ENCODE data around the gene DSCAML1. TPM values are rescaled to one million over a fixed set of nuclear protein-coding genes. Genes with fewer than 3 reads are reported as not detected.

DSCAML1 gene
- total and polyA plus RNA-seq, 2 of the 8 experiments (the other 6 are each of a cell fraction or from before 2014, with no cell fraction given), result 0.19 to 0.24 TPM

DNA sequence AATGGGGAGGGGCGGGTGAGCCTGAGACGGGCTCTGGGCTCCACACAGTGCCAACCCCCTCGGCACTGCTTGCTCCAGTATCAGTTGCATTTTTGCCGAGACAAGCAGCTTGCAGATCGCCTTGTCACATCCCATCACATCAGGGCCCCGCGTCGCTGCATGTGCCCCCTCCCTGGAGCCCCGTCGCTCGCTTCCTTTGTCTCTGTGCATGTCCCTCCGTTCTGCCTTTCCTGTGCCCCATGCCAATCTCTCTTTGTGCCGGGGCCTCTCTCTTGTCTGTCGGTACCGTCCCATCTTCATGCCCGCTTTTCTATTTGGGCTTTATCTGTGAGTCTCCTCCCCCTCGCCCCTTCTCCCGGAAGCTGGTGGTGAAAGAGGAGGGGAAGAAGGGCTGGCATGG, 267.2 kb downstream of the DSCAML1 start:
- Histone ChIP-seq H2AK5ac (ENCODE audit: low read depth, low read length) (no peak overlapping the region), H3K4me1 (replicated peaks in 1 of 4; ENCODE audit: control insufficient read depth in 3 of 4, insufficient read depth in 4 of 4, low read length in 3 of 4) (peaks cover 0 to 8% (median 4%) of the 10 kb centered on the region in 4 experiments; a peak in 6 of 7 replicates), H3K23me2 (ENCODE audit: low read depth, low read length) (no peaks in the 10 kb centered on the region), H4K8ac (ENCODE audit: extremely low read depth, insufficient read depth, low read length) (no peak overlapping the region), H3K79me1 (ENCODE audit: low read depth, low read length) (no peaks in the 10 kb centered on the region), H2BK5ac (ENCODE audit: low read depth, low read length) (no peak overlapping the region), H2BK20ac (ENCODE audit: low read length) (no peak overlapping the region), H3K14ac (ENCODE audit: insufficient read length) (no peak overlapping the region), H3K79me2 (ENCODE audit: control insufficient read depth in 1 of 2, insufficient read depth in 2 of 2, low read length in 2 of 2) (no peaks in the 10 kb centered on the region), H3K56ac (replicated peaks; ENCODE audit: insufficient read length, low read depth, low read length) (no peak overlapping the region), H4K20me1 (replicated peaks in 1 of 2; ENCODE audit: control insufficient read depth in 1 of 2, insufficient read depth in 2 of 2, low read length in 2 of 2) (no peaks in the 10 kb centered on the region), H3K4me3 (ENCODE audit: extremely low read depth in 1 of 4, insufficient read depth in 2 of 4, low read depth in 3 of 4, low read length in 4 of 4) (no peak overlapping the region), H3K27ac (ENCODE audit: low read depth, low read length) (no peak overlapping the region), H3K4me2 (ENCODE audit: insufficient read depth in 1 of 2, low read depth in 2 of 2, low read length in 2 of 2) (no peak overlapping the region), H4K91ac (replicated peaks; ENCODE audit: insufficient read length, low read length) (no peak overlapping the region), H2AFZ (ENCODE audit: low read length) (0 out of 2 replicates have a peak overlapping the region, but pooled peaks have one; percentile 5), H3K18ac (ENCODE audit: extremely low read depth, low read length) (no peak overlapping the region), H3K23ac (ENCODE audit: insufficient read length) (no peak overlapping the region), H3K9ac (replicated peaks in 1 of 4; ENCODE audit: extremely low read depth in 1 of 4, low read depth in 3 of 4, low read length in 3 of 4) (no peak overlapping the region), H2BK120ac (replicated peaks; ENCODE audit: low read depth, low read length) (no peak overlapping the region), H4K5ac (ENCODE audit: insufficient read length, low read depth, low read length) (no peak overlapping the region), H3K27me3 (replicated peaks in 1 of 4; ENCODE audit: control insufficient read depth in 3 of 4, extremely low read depth in 1 of 4, insufficient read depth in 3 of 4, low read length in 3 of 4) (no peaks in the 10 kb centered on the region), H3K4ac (replicated peaks; ENCODE audit: insufficient read length, low read depth, low read length) (no peak overlapping the region), H2BK15ac (ENCODE audit: low read length) (no peak overlapping the region), H3K9me3 (ENCODE audit: insufficient read depth in 2 of 2, low read depth in 1 of 2, low read length in 1 of 2) (no peaks in the 10 kb centered on the region), H2BK12ac (ENCODE audit: low read depth, low read length) (no peak overlapping the region), H3K36me3 (ENCODE audit: control insufficient read depth in 2 of 4, insufficient read depth in 4 of 4, low read length in 3 of 4) (no peaks in the 10 kb centered on the region)
- POLR2A ChIA-PET (ENCODE audit: partially characterized antibody), result interaction anchor here (1.5 kb wide), 1 partner anchor 36 kb away, joined by 3 read pairs; no protein-coding TSS in a partner anchor
- no peak for DNase-seq (ENCODE audit: low read depth in 1 of 2, low spot score in 2 of 2)
- FAIRE-seq, result no peak
- 87% methylated on average over 18 of the region's 18 CpGs; no CpG with 5 or more reads in 1 of the 2 experiments for WGBS, 2 experiments (ENCODE audit: extremely low coverage in 1 of 2, insufficient coverage in 1 of 2, insufficient read length in 1 of 2, insufficient replicate concordance in 2 of 2, low coverage in 1 of 2, low lambda C conversion rate in 2 of 2, missing lambda C conversion rate in 1 of 2)
- CTCF ChIA-PET (ENCODE audit: partially characterized antibody), result interaction anchor here (0.6 to 2.6 kb wide), 8 partner anchors 9 to 280 kb away, joined by 3 to 9 read pairs (median 5); no protein-coding TSS in a partner anchor
- TF ChIP-seq SIRT6 (IDR thresholded peaks at IDR 0.05; ENCODE audit: low read length), result no peak
- TF ChIP-seq, protein P1, sequence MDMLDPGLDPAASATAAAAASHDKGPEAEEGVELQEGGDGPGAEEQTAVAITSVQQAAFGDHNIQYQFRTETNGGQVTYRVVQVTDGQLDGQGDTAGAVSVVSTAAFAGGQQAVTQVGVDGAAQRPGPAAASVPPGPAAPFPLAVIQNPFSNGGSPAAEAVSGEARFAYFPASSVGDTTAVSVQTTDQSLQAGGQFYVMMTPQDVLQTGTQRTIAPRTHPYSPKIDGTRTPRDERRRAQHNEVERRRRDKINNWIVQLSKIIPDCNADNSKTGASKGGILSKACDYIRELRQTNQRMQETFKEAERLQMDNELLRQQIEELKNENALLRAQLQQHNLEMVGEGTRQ (IDR thresholded peaks at IDR 0.05; ENCODE audit: low read length), result no peak
- TF ChIP-seq RFX5 (IDR thresholded peaks at IDR 0.05; ENCODE audit: borderline replicate concordance, low read depth, low read length), result no peak
- no peak for TF ChIP-seq RNF2 (IDR thresholded peaks at IDR 0.05; ENCODE audit: borderline replicate concordance, low read depth, low read length, missing control alignments, poor library complexity, severe bottlenecking)
- TF ChIP-seq CHD1 (IDR thresholded peaks at IDR 0.05; ENCODE audit: low read depth, low read length), result no peak
- TF ChIP-seq GTF2F1 (IDR thresholded peaks at IDR 0.05; ENCODE audit: borderline replicate concordance, low read depth, low read length), result no peak
- no peak for TF ChIP-seq POLR2A (IDR thresholded peaks at IDR 0.05; ENCODE audit: control extremely low read depth in 1 of 2, low read depth in 2 of 2, low read length in 2 of 2)
- TF ChIP-seq SP4 (IDR thresholded peaks at IDR 0.05; ENCODE audit: low read length), result no peak
- TF ChIP-seq EP300 (IDR thresholded peaks at IDR 0.05; ENCODE audit: borderline replicate concordance in 1 of 2, low read depth in 2 of 2, low read length in 2 of 2), result no peak
- TF ChIP-seq, protein P2, sequence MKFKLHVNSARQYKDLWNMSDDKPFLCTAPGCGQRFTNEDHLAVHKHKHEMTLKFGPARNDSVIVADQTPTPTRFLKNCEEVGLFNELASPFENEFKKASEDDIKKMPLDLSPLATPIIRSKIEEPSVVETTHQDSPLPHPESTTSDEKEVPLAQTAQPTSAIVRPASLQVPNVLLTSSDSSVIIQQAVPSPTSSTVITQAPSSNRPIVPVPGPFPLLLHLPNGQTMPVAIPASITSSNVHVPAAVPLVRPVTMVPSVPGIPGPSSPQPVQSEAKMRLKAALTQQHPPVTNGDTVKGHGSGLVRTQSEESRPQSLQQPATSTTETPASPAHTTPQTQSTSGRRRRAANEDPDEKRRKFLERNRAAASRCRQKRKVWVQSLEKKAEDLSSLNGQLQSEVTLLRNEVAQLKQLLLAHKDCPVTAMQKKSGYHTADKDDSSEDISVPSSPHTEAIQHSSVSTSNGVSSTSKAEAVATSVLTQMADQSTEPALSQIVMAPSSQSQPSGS (IDR thresholded peaks at IDR 0.05; ENCODE audit: low read length), result no peak
- TF ChIP-seq EGR1 (IDR thresholded peaks at IDR 0.05; ENCODE audit: borderline replicate concordance, low read depth, low read length), result no peak

Measured in H1 (cell line).